MM.1S (cell line): Measurements from ENCODE around the gene FGF12.

Experiments used
- DNase-seq: peaks from one replicate; pipeline ENCODE4 v3.0.0-alpha.2; 2015
- H2AFZ ChIP-seq: fragments of 300-600 bp; sonication (generic); 2 replicates; pipeline ENCODE4 v1.6.0; 2016; ENCODE audit warnings: antibody characterized with exemption, low read length
- H3F3A ChIP-seq: fragments of 300-600 bp; sonication (generic); 2 replicates; pipeline ENCODE4 v1.6.1; 2016; ENCODE audit warnings: mild to moderate bottlenecking, antibody characterized with exemption, low read length, moderate library complexity, mixed read lengths; ENCODE audit not compliant: insufficient read depth
- H3K27ac ChIP-seq: fragments of 300-600 bp; sonication (generic); 2 replicates; pipeline ENCODE4 v1.5.1; 2016; ENCODE audit warnings: mild to moderate bottlenecking, low read length
- H3K27me3 ChIP-seq: fragments of 300-600 bp; sonication (generic); replicated peaks from 2 replicates; pipeline ENCODE4 v1.6.0; 2016; ENCODE audit warnings: low read length; ENCODE audit not compliant: insufficient read depth
- H3K36me3 ChIP-seq: fragments of 300-600 bp; sonication (generic); replicated peaks from 2 replicates; pipeline ENCODE4 v1.6.1; 2016; ENCODE audit warnings: mild to moderate bottlenecking, low read length, mixed read lengths; ENCODE audit not compliant: insufficient read depth
- H3K4me1 ChIP-seq: fragments of 300-600 bp; sonication (generic); 2 replicates; pipeline ENCODE4 v1.6.1; 2016; ENCODE audit warnings: low read length, mixed read lengths
- H3K4me2 ChIP-seq: fragments of 300-600 bp; sonication (generic); 2 replicates; pipeline ENCODE4 v1.6.0; 2016; ENCODE audit warnings: low read depth, low read length
- H3K4me3 ChIP-seq: fragments of 300-600 bp; sonication (generic); 2 replicates; pipeline ENCODE4 v1.5.1; 2016; ENCODE audit warnings: low read length, mixed read lengths
- H3K79me2 ChIP-seq: fragments of 300-600 bp; sonication (generic); 2 replicates; pipeline ENCODE4 v1.6.1; 2016; ENCODE audit warnings: mixed run types, low read length, mixed read lengths
- H3K9ac ChIP-seq: fragments of 300-600 bp; sonication (generic); 2 replicates; pipeline ENCODE4 v1.6.1; 2016; ENCODE audit warnings: low read length, mixed read lengths
- H3K9me2 ChIP-seq: fragments of 300-600 bp; sonication (generic); replicated peaks from 2 replicates; pipeline ENCODE4 v1.6.1; 2016; ENCODE audit warnings: mild to moderate bottlenecking, low read length, mixed read lengths; ENCODE audit not compliant: insufficient read depth
- H3K9me3 ChIP-seq: fragments of 300-600 bp; sonication (generic); replicated peaks from 2 replicates; pipeline ENCODE4 v1.6.1; 2016; ENCODE audit warnings: mild to moderate bottlenecking, low read length, mixed read lengths; ENCODE audit not compliant: insufficient read depth
- H4K20me1 ChIP-seq: fragments of 300-600 bp; sonication (generic); 2 replicates; pipeline ENCODE4 v1.6.1; 2016; ENCODE audit warnings: mild to moderate bottlenecking, low read length, moderate library complexity, mixed read lengths; ENCODE audit not compliant: insufficient read depth
- CTCF ChIP-seq: fragments of 300-600 bp; sonication (generic); IDR thresholded peaks from 2 replicates; pipeline ENCODE4 v1.5.1; 2016; ENCODE audit warnings: antibody characterized with exemption, low read length, mixed read lengths
- EZH2 ChIP-seq: fragments of 300-600 bp; sonication (generic); optimal IDR thresholded peaks from 2 replicates; pipeline ENCODE3; 2017; ENCODE audit warnings: low read depth, mild to moderate bottlenecking, antibody characterized with exemption, low read length, mixed read lengths
- EZH2phosphoT487 ChIP-seq: fragments of 300-600 bp; sonication (generic); IDR thresholded peaks from 2 replicates; pipeline ENCODE4 v1.6.1; 2018; ENCODE audit warnings: antibody characterized with exemption, low read length

FGF12 gene

GRCh38 chr3:192751148-192751547 is 23.8 kb upstream of the FGF12 start:
- no peaks in the 10 kb centered on the region for H3K9me2 ChIP-seq
- no peaks in the 10 kb centered on the region for H3F3A ChIP-seq
- no peak overlapping the region for H3K4me2 ChIP-seq
- no peak overlapping the region for H3K27ac ChIP-seq
- no peak overlapping the region for H3K9ac ChIP-seq
- no peak for TF ChIP-seq EZH2
- TF ChIP-seq CTCF = no peak
- H4K20me1 ChIP-seq = no peaks in the 10 kb centered on the region
- no peak overlapping the region for H2AFZ ChIP-seq
- no peaks in the 10 kb centered on the region for H3K9me3 ChIP-seq
- H3K4me1 ChIP-seq = no peaks in the 10 kb centered on the region
- no peak for DNase-seq
- no peak overlapping the region for H3K4me3 ChIP-seq
- H3K27me3 ChIP-seq = no peaks in the 10 kb centered on the region
- no peaks in the 10 kb centered on the region for H3K79me2 ChIP-seq
- H3K36me3 ChIP-seq = no peaks in the 10 kb centered on the region

GRCh38 chr3:192750201-192750600 is 22.9 kb upstream of the FGF12 start:
- TF ChIP-seq EZH2phosphoT487 (no peak), CTCF (no peak), EZH2 (no peak)
- no peak overlapping the region for H2AFZ ChIP-seq
- no peak for DNase-seq
- no peaks in the 10 kb centered on the region for H3K27me3 ChIP-seq
- no peak overlapping the region for H3K4me3 ChIP-seq
- no peaks in the 10 kb centered on the region for H4K20me1 ChIP-seq
- no peaks in the 10 kb centered on the region for H3K9me2 ChIP-seq
- H3K36me3 ChIP-seq = no peaks in the 10 kb centered on the region
- no peak overlapping the region for H3K9ac ChIP-seq
- no peak overlapping the region for H3K4me2 ChIP-seq
- no peaks in the 10 kb centered on the region for H3K4me1 ChIP-seq
- H3F3A ChIP-seq = no peaks in the 10 kb centered on the region
- no peak overlapping the region for H3K27ac ChIP-seq
- H3K79me2 ChIP-seq = no peaks in the 10 kb centered on the region
- H3K9me3 ChIP-seq = no peaks in the 10 kb centered on the region

- Histone ChIP-seq H3K27ac (no peak overlapping the region), H3K9me3 (no peaks in the 10 kb centered on the region), H3K9me2 (no peaks in the 10 kb centered on the region), H2AFZ (no peak overlapping the region), H4K20me1 (no peaks in the 10 kb centered on the region), H3F3A (no peaks in the 10 kb centered on the region), H3K36me3 (no peaks in the 10 kb centered on the region), H3K4me3 (no peak overlapping the region), H3K79me2 (no peaks in the 10 kb centered on the region), H3K4me1 (no peaks in the 10 kb centered on the region), H3K27me3 (no peaks in the 10 kb centered on the region), H3K9ac (no peak overlapping the region), H3K4me2 (no peak overlapping the region)
- no peak for DNase-seq
- TF ChIP-seq EZH2 (no peak), CTCF (no peak), EZH2phosphoT487 (no peak)
Observed at GRCh38 chr3:192747746-192748145, 20.4 kb upstream of the FGF12 start.

- Histone ChIP-seq H3K4me3 (no peak overlapping the region), H3K4me2 (no peak overlapping the region), H3K27me3 (no peaks in the 10 kb centered on the region)
Observed at GRCh38 chr3:192747145-192747544, 19.8 kb upstream of the FGF12 start.

More at GRCh38 chr3:192747145-192747544, 19.8 kb upstream of the FGF12 start:
- Histone ChIP-seq H3K4me1 (no peaks in the 10 kb centered on the region), H3K27ac (no peak overlapping the region), H3F3A (no peaks in the 10 kb centered on the region), H3K79me2 (no peaks in the 10 kb centered on the region), H2AFZ (no peak overlapping the region), H4K20me1 (no peaks in the 10 kb centered on the region), H3K9ac (no peak overlapping the region), H3K9me2 (no peaks in the 10 kb centered on the region), H3K9me3 (no peaks in the 10 kb centered on the region), H3K36me3 (no peaks in the 10 kb centered on the region)
- TF ChIP-seq CTCF (no peak), EZH2 (no peak), EZH2phosphoT487 (no peak)
- DNase-seq = no peak
